Common myeloid progenitor, CD34-positive (primary cell): ENCODE measurements around the gene PSMB5.
A peak's percentile ranks its signal among the peaks of the same experiment; 100 is the strongest.

Experiments
- CTCF ChIA-PET: fragments of 350-600 bp; sonication (Branson Sonifier 250); formaldehyde crosslinking; loops from one replicate; lab custom pipeline; 2021; ENCODE audit warnings: antibody characterized with exemption; lab: Charles Lee
- POLR2A ChIA-PET: fragments of 350-600 bp; sonication (Branson Sonifier 250); formaldehyde crosslinking; loops from one replicate; lab custom pipeline; 2021; ENCODE audit warnings: antibody characterized with exemption; lab: Charles Lee
- DNase-seq, 3 donors: peaks; one replicate each; pipeline versions ENCODE4 v3.0.0 to v3.0.0-alpha.2; 2013
- H3K27ac ChIP-seq, 2 experiments: 1 replicate in 1 of 2; 2 replicates in 1 of 2; pipeline ENCODE4 v1.7.0; 2013; ENCODE audit warnings: inconsistent platforms in 2 of 2, low read length in 2 of 2, mild to moderate bottlenecking in 2 of 2, low read depth in 1 of 2, moderate library complexity in 1 of 2; ENCODE audit not compliant: severe bottlenecking in 2 of 2, insufficient read depth in 1 of 2, poor library complexity in 1 of 2
- H3K27me3 ChIP-seq, 5 experiments: replicated peaks in 2 of 5; 1 replicate in 3 of 5; 2 replicates in 2 of 5; pipeline versions ENCODE4 v1.6.1 to v1.7.0; 2013; ENCODE audit warnings: low read length in 4 of 5, mild to moderate bottlenecking in 2 of 5, moderate library complexity in 2 of 5, inconsistent platforms in 1 of 5; ENCODE audit not compliant: insufficient read depth in 5 of 5, control insufficient read depth in 4 of 5
- H3K36me3 ChIP-seq, 4 experiments: 1 replicate in 2 of 4; 2 replicates in 2 of 4; pipeline versions ENCODE4 v1.6.1 to v1.7.0; 2013; ENCODE audit warnings: low read length in 3 of 4, control low read depth in 1 of 4, mild to moderate bottlenecking in 1 of 4; ENCODE audit not compliant: control insufficient read depth in 4 of 4, insufficient read depth in 4 of 4
- H3K4me1 ChIP-seq, 4 experiments: 1 replicate in 3 of 4; 2 replicates in 1 of 4; pipeline versions ENCODE4 v1.6.1 to v1.7.1; 2013; ENCODE audit warnings: low read length in 3 of 4, mild to moderate bottlenecking in 3 of 4, control low read depth in 1 of 4, inconsistent platforms in 1 of 4, moderate library complexity in 1 of 4; ENCODE audit not compliant: control insufficient read depth in 4 of 4, insufficient read depth in 4 of 4; ENCODE audit errors: control extremely low read depth in 1 of 4
- H3K4me3 ChIP-seq, 7 experiments: 1 replicate in 4 of 7; 2 replicates in 3 of 7; pipeline versions ENCODE4 v1.5.1 to v1.7.0; 2013; ENCODE audit warnings: mild to moderate bottlenecking in 7 of 7, low read length in 6 of 7, moderate library complexity in 6 of 7, inconsistent platforms in 2 of 7, low read depth in 2 of 7, control low read depth in 1 of 7; ENCODE audit not compliant: insufficient read depth in 4 of 7, control insufficient read depth in 1 of 7; ENCODE audit errors: extremely low read depth in 1 of 7
- H3K9me3 ChIP-seq, 5 experiments: 1 replicate in 4 of 5; 2 replicates in 1 of 5; pipeline versions ENCODE4 v1.6.1 to v1.7.1; 2013; ENCODE audit warnings: low read length in 4 of 5, mild to moderate bottlenecking in 2 of 5, inconsistent platforms in 1 of 5, low read depth in 1 of 5, moderate library complexity in 1 of 5; ENCODE audit not compliant: control insufficient read depth in 4 of 5, insufficient read depth in 2 of 5; ENCODE audit errors: control extremely low read depth in 1 of 5
- WGBS: methylation state at CpG from one replicate; pipeline ENCODE4 v1.1.5; 2013; ENCODE audit not compliant: insufficient coverage; 5-methylcytosine and 5-hydroxymethylcytosine counted together

The PSMB5 gene

DNA sequence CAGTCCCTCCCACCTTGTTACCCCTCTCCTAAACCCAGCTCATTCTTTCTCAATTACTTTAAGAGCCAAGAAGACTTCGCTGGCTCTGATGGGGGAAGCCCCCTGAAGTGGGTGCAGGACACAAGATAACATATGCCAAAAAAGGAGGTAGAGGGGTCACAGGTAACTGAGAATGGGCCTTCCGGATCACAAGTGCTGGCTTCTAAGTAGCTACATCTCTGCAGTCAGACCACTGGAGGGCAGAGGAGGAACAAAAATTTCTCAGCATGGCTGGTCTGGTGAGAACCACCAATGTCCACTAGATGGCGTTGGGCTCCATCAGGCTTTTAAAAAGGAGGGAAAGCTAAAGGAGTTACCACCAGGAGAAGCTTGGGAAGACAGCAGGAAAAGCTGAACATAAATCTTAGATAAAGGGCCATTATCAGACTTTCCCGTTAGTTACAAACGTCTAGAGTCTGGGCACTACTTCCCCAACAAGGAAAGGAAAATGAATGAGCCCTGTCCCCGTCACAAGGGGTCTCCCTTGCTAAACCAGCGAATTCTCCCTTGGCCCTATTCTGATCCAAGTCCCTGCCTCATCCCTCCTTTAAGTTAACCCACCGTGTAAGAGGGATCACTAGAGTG, 34.2 kb upstream of the PSMB5 start:
- 33% methylated on average over 8 of the region's 8 CpGs for WGBS
- Histone ChIP-seq H3K36me3 (peaks cover 19 to 67% (median 45%) of the 10 kb centered on the region in 4 experiments), H3K4me1 (peaks cover 0 to 33% (median 28%) of the 10 kb centered on the region in 4 experiments), H3K9me3 (no peaks in the 10 kb centered on the region), H3K4me3 (no peak overlapping the region), H3K27me3 (no peaks in the 10 kb centered on the region), H3K27ac (no peak overlapping the region)
- DNase-seq: peak; percentile 84 to 91 (median 89)
- ChIA-PET POLR2A (interaction anchor here (1.0 kb wide), 2 partner anchors 26 to 41 kb away, joined by 3 read pairs; partner anchors contain the start of genes ACIN1 and C14orf119), CTCF (interaction anchor here (0.7 to 33.6 kb wide), 34 partner anchors 9 to 234 kb away, joined by 3 to 933 read pairs (median 5); partner anchors contain the start of genes ACIN1, AJUBA, C14orf119 and CDH24)

DNA sequence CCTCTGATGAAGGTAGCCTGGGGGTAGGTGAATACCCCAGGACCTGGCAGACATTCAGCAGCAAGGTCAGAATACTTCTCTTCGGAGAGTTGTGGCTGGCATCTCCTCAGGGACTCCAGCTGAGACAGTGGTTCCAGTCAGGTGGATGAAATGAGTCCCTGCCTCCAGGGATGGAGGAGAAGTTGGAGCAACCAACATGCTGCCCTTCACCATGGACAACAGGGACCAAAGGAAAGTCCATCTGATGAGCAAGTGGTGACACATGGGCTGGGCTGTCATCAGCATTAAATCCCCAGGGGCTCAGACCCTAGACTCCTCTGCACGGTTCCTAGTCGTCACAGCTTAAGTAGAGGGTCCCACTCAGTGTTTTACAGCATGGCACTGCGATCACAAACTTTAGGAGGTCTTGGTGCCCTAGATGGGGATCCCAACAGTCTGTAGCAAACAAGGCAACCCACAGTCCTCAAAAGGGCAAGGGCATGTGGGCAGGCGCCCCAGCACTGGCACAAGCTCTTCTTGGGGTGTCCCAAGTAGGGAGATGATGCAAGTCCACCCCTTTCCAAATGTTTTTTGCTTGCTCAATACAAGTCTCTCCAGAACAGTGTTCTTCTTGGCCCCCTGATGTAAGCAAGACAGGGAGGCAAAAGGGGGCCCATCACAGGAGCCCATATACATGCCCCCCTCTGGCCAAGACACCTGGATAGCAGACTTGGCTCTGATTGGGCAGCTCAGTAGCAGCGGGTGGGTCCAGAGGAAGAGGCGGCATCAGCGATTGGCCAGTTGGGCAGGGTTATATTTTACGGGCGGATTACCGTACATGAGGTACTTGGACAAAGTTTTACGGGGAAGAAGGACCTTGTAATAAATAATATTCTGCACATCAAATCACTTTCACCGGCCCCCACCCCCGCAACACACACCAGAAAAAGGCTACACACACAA, 33.4 kb upstream of the PSMB5 start:
- DNase-seq: no peak
- Histone ChIP-seq H3K4me1 (peaks cover 0 to 33% (median 28%) of the 10 kb centered on the region in 4 experiments), H3K27ac (no peak overlapping the region), H3K36me3 (peaks cover 23 to 74% (median 52%) of the 10 kb centered on the region in 4 experiments), H3K9me3 (no peaks in the 10 kb centered on the region), H3K27me3 (no peaks in the 10 kb centered on the region), H3K4me3 (no peak overlapping the region)
- ChIA-PET CTCF (interaction anchor here (0.7 to 33.6 kb wide), 33 partner anchors 9 to 235 kb away, joined by 3 to 933 read pairs (median 5); partner anchors contain the start of genes ACIN1, AJUBA, C14orf119 and CDH24), POLR2A (interaction anchor here (1.0 kb wide), 2 partner anchors 27 to 42 kb away, joined by 3 read pairs; partner anchors contain the start of genes ACIN1 and C14orf119)
- 98% methylated on average over 8 of the region's 14 CpGs for WGBS

DNA sequence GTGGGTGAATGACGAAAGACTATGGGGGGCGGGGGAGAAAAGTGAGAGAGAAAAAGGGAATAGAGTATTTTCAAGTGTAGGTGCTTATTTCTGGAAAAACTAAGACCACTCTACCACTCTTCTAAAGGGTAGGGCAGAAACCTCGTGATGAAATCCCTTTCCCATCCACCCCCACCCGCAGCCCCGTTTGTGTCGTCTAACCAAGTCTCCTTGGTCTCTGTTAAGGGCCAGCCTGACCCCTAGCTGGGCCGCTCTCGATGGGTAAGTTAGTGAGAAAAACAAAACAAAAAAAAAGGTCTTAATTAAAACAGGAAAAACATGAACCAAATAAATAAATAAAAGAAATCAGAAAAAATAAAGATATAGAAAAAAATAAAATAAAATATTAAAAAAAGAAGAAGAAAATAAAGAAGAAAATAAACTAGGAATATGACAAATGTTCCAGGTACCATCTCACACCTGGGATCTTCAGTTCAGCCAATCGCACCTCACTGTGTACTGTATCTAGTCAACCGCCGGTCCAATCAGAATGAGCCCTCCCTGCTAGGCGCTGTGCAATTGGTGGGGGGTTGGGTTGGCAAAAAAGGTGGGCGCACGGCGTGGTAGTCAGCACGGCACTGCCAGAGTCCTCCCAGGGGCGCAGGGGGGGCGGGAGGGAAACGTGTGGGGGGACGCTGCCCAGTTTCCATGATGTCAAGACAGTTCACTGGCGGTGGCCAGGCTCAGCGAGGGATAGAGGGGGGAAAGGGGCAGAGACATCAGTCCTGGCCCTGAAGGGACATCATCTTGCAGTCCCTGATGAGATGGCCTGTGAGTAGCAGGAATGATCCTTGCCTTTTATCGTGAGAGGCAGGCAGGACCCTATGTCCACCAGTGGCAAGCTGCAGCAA, 32.4 kb upstream of the PSMB5 start:
- no peak overlapping the region for H3K27ac ChIP-seq
- 94% methylated on average over 14 of the region's 23 CpGs for WGBS
- ChIA-PET POLR2A (no interaction called here), CTCF (interaction anchor here (1.6 to 33.6 kb wide), 9 partner anchors 8 to 79 kb away, joined by 6 to 933 read pairs (median 19); partner anchors contain the start of genes ACIN1, AJUBA, C14orf119 and CDH24)
- H3K4me1 ChIP-seq: peaks cover 0 to 29% (median 25%) of the 10 kb centered on the region in 4 experiments
- peaks cover 27 to 74% (median 58%) of the 10 kb centered on the region in 4 experiments for H3K36me3 ChIP-seq
- H3K9me3 ChIP-seq: no peaks in the 10 kb centered on the region
- no peaks in the 10 kb centered on the region for H3K27me3 ChIP-seq
- H3K4me3 ChIP-seq: no peak overlapping the region
- no peak for DNase-seq

DNA sequence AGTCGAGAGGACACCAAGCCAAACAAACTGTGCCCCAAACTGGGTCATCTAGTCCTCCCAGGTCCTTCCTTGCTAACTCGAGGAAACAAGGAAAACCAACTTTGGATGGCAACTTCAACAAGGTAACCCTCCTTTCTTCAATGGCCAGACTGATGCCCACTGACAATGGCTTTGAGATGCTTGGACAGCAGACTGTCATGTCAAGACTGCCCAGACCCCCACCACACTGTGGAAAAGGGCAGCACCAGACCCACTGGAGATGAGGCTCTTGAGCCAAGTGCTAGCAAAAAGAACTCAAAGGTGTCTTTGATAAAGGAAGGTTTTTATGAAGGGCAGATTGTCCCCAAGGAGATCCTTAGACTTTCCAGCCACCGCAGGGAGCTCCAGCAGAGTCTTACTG, 31.7 kb upstream of the PSMB5 start:
- Histone ChIP-seq H3K4me1 (peaks cover 0 to 22% (median 17%) of the 10 kb centered on the region in 4 experiments), H3K4me3 (no peak overlapping the region), H3K27ac (no peak overlapping the region), H3K27me3 (no peaks in the 10 kb centered on the region), H3K9me3 (no peaks in the 10 kb centered on the region), H3K36me3 (peaks cover 27 to 74% (median 62%) of the 10 kb centered on the region in 4 experiments)
- ChIA-PET CTCF (interaction anchor here (1.2 to 33.6 kb wide), 7 partner anchors 10 to 121 kb away, joined by 3 to 933 read pairs (median 6); partner anchors contain the start of gene AJUBA), POLR2A (no interaction called here)
- no peak for DNase-seq
- WGBS: 88% methylated on average over 2 of the region's 3 CpGs

DNA sequence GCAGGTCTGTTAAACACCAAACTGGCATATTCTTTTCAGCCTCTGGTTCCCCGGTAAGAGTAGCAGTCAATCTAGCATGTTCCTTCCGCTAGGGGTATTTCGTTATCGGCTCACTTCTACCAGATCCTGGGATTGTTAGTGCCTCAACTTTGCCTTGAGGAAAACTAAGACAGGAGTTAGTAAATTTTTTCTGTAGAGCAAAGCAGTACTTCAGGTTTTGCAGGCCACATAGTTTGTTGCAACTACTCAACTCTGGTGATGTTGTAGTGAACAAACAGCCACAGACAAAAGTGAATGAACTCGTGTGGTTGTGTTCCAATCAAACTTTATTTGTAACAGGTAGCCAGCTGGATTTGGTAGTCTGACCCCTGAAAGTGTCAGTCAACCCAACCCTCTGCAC, 28.9 kb upstream of the PSMB5 start:
- no peak overlapping the region for H3K4me3 ChIP-seq
- H3K27ac ChIP-seq: no peak overlapping the region
- H3K4me1 ChIP-seq: peaks cover 0 to 4% (median under 1%) of the 10 kb centered on the region in 4 experiments
- DNase-seq: no peak
- no peaks in the 10 kb centered on the region for H3K27me3 ChIP-seq
- CTCF ChIA-PET: interaction anchor here (0.9 to 33.6 kb wide), 5 partner anchors 13 to 134 kb away, joined by 3 to 933 read pairs (median 5); partner anchors contain the start of genes AJUBA and PRMT5
- 96% methylated on average over 5 of the region's 5 CpGs for WGBS
- POLR2A ChIA-PET: no interaction called here
- peaks cover 40 to 92% (median 78%) of the 10 kb centered on the region in 4 experiments for H3K36me3 ChIP-seq
- no peaks in the 10 kb centered on the region for H3K9me3 ChIP-seq

DNA sequence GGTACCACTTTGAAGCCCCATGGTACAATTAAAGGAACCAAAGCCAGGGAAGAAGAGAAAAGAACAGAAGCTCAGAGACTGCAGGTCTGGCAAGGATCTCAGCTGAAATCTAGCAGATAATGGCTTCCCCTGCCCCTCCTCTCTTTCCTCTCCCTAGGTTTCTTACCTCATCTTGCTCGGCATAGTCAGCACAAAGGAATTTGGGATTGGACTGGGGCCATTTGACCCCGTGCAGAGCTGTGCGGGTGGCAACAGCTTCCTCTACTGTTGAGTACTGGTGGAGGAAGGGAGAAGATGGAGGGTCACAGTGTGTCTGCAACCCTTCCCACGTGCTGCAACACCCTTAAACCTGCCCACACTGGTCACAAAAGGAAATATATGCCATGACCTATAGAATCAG, 27.3 kb upstream of the PSMB5 start:
- no peak for DNase-seq
- Histone ChIP-seq H3K36me3 (peaks cover 36 to 78% (median 67%) of the 10 kb centered on the region in 4 experiments), H3K4me1 (peaks cover 0 to 12% (median 9%) of the 10 kb centered on the region in 4 experiments), H3K4me3 (no peak overlapping the region), H3K27ac (no peak overlapping the region), H3K9me3 (no peaks in the 10 kb centered on the region), H3K27me3 (peaks cover 0 to 2% (median under 1%) of the 10 kb centered on the region in 5 experiments)
- 100% methylated on average over 1 of the region's 4 CpGs for WGBS
- POLR2A ChIA-PET: no interaction called here
- CTCF ChIA-PET: interaction anchor here (0.6 to 33.6 kb wide), 14 partner anchors 10 to 227 kb away, joined by 3 to 933 read pairs (median 3); partner anchors contain the start of genes ACIN1, AJUBA, C14orf119 and HAUS4
